Measurements from ENCODE around the gene CCNY.

DNA sequence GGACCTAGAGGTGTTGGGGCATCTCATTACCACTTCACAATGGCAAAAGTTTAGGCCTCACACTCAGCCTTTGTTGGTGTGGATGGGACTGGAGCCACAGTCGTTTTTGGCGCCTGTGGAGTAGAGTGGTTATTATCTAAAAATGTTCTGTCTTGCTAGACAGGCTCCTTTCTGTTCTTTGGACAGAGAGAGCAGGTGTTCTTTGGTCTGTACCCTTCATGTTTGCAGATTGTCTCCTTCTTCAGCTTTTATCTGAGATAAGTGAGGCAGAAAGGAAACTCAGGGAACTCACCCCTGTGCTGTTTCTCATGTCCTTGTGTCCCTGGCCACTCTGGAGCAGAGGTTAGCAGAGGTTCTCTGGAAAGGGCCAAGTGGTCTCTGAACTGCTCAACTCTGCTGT lies 103.7 kb downstream of the CCNY start:
- TF ChIP-seq, protein P1, sequence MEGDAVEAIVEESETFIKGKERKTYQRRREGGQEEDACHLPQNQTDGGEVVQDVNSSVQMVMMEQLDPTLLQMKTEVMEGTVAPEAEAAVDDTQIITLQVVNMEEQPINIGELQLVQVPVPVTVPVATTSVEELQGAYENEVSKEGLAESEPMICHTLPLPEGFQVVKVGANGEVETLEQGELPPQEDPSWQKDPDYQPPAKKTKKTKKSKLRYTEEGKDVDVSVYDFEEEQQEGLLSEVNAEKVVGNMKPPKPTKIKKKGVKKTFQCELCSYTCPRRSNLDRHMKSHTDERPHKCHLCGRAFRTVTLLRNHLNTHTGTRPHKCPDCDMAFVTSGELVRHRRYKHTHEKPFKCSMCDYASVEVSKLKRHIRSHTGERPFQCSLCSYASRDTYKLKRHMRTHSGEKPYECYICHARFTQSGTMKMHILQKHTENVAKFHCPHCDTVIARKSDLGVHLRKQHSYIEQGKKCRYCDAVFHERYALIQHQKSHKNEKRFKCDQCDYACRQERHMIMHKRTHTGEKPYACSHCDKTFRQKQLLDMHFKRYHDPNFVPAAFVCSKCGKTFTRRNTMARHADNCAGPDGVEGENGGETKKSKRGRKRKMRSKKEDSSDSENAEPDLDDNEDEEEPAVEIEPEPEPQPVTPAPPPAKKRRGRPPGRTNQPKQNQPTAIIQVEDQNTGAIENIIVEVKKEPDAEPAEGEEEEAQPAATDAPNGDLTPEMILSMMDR (IDR thresholded peaks at IDR 0.05; ENCODE audit: low read depth, low read length, poor library complexity, severe bottlenecking), result no peak
- no peak for TF ChIP-seq EZH2phosphoT487 (IDR thresholded peaks at IDR 0.05; ENCODE audit: borderline replicate concordance, low read length)

Data from DOHH2 (cell line).